CD4-positive, alpha-beta T cell treated with Interleukin-4 for 4 hours (primary cell): ENCODE data around the gene DAZAP1.
A peak's percentile ranks its signal among the peaks of the same experiment; 100 is the strongest.
"Not testable (repeated sequence)": the region's sequence is repeated elsewhere in the genome, so short reads cannot be mapped to it uniquely, and the experiment has no call there.

Source experiments
- DNase-seq: peaks from one replicate; pipeline ENCODE4 v3.0.0-alpha.2; 2020

The DAZAP1 gene

DNA sequence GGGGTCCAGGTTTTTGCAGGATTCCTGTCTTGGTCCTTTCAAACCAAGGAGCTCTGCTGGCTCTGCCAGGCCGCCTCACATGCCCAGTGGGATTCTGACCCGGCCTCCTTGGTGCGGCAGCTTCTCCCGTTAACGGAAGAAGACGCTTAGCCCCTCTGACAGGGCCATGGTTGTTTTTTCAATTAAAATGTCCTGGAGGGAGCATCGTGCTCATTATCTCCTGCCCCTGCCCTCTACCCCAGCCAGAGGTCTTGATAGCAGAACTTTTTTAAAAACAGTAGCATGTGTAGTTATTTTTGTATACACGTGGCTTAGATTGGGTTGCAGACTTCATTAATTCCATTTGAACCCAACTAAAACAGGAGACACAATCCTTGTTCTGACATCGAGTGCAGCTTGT lies 19.4 kb downstream of the DAZAP1 start:
- no peak for DNase-seq

DNA sequence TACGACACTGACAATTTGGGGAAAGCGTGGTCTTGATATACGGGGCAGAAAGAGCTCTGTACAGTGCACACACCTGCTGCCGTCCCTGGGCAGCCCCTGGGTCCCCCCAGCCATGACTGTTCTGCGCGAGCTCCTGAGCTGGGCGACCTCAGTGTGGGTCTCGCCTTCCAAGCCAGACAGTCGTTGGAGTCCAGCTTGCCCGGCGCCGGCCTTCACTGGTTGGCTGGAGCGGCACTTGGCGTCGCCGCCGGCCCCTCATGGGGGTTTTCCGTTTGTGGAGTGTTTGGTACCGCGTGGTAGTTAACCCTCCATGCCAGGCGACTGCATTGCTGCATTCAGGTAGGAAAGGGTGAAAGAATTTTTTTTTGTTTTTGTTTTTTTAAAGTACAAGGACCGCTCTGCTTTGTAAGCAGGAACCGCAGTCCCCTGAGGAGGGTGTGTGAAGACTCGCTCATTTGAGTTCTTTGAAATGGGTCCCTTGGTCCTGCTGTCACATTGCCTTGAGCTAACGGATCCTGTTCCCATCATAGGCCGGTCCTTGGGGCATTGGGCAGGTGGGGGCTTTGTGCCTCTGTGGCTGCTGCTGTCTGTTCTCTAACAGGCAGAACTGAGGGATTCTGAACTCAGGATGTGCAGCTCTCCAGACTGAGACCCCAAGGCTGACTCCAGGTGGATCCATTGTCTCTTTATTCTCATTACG lies 20.0 kb downstream of the DAZAP1 start:
- DNase-seq = no peak

DNA sequence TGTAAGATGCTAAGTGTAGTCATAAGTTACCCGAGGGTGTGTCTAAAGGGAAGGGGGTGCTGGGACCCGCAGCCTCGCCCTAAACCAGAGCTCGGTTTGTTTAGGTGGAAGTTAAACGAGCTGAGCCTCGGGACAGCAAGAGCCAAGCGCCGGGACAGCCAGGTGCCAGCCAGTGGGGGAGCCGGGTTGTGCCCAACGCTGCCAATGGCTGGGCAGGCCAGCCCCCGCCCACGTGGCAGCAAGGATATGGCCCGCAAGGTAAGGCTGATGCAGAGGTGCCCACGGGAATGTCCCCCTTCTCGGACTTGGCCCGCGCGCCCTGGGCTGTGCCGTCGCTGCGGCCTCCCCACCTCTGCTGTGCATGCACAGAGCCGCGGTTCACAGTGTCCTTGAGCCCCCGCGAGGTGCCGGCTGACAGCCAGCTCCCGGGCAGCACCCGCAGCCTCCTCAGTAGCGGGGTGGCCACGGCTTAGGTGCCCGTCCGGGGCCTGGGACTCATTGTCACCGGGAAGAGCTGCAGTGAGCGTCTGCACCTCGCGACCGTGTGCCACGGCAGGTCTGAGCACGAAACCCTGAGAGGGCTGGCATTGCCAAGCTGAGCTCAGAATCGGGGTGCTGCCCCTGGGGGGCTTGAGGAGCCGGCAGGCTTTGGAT lies 21.5 kb downstream of the DAZAP1 start:
- DNase-seq = no peak

DNA sequence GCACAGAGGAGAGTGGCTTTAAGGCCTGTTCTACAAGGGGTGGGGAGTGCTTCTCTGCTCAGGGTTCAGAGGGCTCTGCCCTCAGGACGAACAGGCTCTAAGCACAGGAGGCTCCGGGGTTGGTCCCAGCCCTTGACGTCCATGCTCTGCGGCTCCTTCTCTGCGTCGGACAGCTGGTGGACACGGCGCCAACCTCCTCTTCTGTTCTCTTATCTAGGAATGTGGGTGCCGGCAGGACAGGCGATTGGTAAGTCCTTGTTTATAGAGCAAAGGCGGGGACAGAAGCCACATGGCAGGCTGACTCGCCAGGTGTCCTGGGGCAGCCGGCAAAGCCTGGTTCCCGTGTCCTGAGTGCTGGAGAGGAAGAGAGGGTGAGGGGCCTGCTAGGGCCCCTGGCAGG lies 22.4 kb downstream of the DAZAP1 start:
- DNase-seq = no peak

DNA sequence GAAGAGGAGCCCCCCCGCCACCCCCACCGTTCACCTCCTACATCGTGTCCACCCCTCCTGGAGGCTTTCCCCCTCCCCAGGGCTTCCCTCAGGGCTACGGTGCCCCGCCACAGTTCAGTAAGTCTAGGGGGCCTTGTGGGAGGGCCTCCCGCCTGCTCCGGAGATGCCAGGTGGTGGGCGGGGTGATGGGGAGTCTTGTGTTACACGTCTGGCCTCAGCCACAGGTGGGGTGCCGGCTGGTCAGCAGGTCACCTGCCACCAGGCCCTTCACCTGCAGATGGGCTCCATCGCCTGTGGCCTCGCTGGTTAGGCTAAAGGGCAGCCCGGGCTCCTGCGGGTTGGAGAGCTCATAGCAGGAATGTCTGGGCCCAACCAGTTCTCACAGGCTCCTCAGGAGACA lies 22.9 kb downstream of the DAZAP1 start:
- no peak for DNase-seq

DNA sequence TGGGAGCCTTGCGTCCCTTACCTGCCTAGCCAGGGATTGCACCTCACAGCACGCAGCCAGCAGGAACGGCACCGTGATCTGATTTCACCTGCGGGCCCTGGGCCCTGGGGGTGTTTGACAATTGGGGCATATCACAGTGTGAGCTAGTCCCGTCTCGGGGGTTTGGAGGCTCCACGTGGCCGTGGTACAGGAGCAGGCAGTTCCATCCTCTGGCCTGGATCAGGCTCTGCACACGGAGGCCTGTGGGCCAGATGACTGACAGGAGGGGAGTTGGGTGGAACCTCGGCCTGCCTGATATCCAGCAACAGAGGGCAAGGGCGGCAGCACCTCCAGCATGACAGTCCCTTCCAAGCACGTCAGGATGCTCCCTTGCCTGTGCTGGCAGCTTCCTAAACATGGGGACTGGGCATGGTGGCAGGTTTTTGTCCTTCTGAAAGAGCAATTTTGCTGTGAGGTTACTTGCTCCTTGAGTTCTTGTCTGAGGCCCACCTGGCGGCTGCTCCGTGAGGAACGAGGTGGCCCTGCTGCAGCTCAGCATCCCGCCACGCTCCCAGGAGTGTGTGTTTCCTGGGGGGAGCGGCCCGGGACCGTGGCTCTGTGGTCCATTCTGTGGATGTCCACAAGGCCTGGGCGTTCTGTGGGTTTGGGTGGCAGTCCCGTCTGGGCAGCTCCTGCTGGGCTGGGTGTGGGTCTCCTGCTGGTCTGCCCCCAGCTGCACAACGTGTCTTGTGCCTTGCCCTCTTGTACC lies 24.5 kb downstream of the DAZAP1 start:
- DNase-seq = no peak

DNA sequence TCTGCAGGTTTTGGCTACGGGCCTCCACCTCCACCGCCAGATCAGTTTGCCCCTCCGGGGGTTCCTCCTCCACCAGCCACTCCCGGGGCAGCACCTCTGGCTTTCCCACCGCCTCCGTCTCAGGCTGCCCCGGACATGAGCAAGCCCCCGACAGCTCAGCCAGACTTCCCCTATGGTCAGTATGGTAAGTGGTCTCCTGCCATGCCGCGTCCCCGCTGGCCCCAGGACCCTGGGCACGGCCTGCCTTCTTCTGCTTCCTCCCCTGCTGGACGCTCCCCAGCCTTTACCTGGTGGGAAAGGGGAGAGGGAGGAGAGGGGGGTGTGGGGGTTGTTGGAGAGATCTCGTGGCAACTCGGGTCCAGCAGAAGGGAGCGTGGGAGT lies 25.1 kb downstream of the DAZAP1 start:
- DNase-seq = no peak

DNA sequence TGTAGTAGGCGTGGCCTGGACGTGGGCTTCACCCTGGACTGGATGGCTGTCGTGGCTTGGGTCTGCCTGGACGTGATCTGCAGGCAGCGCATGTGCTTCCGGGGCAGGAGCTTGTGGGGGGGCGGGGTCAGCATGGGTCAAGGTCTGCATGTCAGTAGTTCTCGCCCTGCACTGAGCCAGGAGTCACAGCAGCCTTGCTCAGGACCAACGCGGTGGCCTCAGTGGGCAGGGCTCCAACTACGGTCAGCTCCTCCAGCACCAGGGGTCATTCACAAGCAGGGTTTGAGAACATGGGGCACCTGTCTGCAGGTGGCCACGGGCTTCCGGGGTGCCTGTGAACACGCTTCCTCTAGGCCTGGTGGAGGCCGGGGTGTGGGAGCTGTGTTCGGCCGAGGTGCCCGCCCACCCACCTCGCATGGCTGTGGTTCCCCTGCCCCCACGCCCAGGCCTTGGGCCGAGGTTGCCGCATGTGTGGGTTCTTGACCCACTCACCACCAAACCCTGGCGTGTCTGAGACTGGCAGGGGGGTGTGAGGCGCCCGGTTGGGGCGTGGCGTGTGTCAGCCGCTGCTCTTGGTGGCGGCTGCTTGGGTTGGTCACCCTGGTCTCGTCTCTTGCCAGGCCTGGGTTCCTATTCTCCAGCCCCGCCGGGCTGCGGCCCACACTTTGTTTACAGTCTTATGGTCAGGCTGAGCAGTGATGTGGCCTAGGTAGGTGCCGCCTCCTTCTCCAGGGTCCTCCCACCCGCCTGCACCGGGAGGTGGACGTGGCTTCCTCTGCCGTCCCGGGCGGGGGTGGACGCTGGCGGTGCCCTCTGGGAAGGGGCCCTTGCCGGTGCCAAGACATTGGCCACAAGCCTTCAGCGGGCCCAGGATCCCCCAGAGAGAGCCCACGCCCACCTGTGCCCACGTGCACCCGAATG lies 26.0 kb downstream of the DAZAP1 start:
- no peak for DNase-seq

DNA sequence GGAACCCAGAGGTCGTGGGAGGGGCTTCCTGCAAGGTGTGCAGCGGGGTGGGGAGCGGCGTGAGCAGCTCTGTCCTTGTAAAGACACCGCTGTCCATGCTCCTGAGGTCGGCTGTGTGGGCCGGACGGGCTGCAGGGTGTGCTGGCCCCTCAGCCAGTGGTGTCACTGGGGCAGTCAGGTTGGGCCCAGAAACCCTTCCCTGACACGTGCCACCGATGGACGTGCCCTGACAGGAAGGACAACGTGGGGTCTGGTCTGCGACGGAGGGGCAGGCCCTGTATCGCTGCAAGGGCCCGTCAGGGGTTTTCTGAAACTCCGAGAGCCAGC lies 26.6 kb downstream of the DAZAP1 start:
- DNase-seq = no peak

DNA sequence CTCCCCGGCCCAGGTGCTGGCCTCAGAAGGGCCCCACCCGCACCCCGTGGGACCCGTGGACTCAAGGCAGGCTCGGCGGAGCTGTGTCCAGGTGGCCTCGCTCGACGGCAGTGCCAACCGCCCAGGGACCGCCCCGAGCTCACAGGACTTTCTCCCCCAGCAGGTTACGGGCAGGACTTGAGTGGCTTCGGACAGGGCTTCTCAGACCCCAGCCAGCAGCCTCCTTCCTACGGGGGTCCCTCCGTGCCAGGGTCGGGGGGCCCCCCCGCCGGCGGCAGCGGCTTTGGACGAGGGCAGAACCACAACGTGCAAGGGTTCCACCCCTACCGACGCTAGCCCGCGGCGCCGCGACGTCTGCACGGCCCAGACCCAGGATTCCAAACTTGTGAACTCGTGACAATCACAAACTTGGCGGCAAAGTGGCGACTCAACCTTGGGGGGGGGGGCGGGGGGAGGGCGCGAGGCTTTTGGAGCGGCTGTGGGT lies 27.2 kb downstream of the DAZAP1 start:
- no peak for DNase-seq

DNA sequence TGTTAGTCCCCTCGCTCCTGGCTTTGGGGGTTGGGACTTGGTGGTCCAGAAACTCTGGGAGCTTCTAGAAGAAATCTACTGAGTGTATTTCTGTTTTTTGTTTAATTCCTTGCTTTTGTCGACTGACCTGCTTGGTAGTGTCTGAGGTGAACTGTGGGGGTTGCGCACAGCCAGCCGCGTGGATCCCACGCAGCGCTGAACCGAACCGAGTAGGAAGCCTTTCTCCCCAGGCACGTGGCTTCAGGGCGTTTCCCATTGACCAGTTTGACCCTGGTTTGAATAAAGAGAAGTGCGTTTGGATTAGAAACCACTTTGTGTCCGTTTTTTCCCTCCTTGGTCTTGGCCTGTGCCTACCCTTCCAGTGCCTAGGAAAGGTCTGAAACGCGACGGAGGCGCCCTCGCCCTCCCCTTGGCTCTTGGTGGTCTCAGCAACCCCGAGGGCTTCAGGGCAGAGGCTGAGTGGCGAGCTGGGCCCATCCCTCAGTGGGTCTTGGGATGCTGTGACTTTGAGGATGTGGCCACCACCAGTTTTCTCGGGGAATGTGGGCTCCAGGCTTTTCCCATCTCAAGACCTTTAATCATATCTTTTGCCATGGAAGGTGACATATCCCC lies 28.1 kb downstream of the DAZAP1 start:
- DNase-seq = no peak

DNA sequence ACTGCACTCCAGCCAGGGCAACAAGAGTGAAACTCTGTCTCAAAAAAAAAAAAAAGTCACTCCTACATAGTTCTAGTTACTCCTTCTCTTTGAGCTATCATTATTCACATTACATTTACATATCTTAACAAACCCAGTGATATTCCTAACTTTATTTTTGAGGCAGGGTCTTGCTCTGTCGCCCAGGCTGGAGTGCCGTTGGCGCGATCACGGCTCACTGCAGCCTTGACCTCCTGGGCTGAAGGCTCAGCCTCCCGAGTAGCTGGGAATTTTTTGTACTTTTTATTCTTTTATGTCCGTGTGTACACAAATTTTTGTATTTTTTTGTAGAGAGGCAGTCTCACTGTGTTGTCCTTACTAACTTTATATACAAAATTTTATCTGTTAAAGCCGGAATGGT lies 30.2 kb downstream of the DAZAP1 start:
- DNase-seq = no peak

DNA sequence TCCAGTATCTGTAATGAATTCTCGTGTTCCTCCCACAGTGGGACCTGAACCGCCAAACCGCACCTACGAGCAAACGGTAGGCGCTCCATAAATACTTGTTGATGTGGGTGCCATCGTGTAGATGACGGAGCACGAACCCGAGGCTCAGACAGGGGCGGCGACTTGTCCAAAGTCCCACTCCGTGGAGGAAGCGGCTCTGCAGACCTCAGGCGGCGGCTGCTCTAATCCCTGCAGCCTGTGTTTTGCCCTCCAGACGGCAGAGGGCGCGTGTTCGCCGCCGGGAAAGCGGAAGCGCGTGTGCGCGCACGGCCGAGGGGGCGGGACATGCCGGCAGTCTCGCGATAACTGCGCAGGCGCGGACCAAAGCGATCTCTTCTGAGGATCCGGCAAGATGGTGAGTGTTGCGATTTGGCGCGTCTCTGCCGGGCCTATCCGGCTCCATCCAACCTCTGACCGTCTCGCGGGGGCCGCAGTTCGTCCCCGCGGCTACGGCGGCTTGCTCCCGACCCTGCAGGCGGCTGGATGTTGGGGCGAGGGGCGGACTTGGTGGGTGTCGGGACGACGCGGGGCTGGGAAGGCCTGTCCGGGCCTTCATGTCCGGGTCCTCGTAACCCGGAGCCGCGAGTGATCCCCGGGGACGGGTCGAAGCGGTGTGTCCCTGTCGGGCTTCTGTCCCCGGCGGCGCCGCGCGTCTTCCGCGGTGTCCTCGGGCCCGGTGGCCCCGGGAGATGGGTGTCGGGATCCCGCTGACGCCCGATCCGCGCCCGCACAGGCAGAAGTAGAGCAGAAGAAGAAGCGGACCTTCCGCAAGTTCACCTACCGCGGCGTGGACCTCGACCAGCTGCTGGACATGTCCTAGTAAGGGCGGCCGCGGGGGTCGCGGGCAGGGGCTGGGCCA lies 30.9 kb downstream of the DAZAP1 start, which contains the start of gene RPS15:
TSS of gene RPS15 (plus strand) at position 362 of the 898 bp plus-strand sequence. CDS start at position 392, 30 bp downstream.
- peak; percentile 94 for DNase-seq

DNA sequence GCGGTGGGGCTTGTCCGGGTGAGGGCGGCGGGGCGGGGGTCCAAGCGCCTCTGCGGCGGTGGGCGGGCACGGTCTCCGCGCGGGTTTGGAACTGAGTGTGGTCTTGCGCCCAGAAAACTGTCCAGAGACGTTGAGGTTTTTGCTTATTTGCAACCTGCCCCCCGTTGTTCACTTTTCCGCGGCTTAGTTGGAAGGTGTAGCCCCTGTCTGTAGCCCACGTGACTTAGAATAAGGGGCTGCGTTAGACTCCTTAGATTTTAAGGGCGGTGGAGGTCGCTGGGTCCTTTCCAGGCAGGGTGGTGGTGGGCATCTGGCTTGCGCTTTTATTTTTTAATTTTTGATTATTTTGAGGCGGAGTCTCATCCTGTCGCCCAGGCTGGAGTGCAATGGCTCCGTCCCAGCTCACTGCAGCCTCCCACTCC lies 31.6 kb downstream of the DAZAP1 start:
- DNase-seq = no peak

DNA sequence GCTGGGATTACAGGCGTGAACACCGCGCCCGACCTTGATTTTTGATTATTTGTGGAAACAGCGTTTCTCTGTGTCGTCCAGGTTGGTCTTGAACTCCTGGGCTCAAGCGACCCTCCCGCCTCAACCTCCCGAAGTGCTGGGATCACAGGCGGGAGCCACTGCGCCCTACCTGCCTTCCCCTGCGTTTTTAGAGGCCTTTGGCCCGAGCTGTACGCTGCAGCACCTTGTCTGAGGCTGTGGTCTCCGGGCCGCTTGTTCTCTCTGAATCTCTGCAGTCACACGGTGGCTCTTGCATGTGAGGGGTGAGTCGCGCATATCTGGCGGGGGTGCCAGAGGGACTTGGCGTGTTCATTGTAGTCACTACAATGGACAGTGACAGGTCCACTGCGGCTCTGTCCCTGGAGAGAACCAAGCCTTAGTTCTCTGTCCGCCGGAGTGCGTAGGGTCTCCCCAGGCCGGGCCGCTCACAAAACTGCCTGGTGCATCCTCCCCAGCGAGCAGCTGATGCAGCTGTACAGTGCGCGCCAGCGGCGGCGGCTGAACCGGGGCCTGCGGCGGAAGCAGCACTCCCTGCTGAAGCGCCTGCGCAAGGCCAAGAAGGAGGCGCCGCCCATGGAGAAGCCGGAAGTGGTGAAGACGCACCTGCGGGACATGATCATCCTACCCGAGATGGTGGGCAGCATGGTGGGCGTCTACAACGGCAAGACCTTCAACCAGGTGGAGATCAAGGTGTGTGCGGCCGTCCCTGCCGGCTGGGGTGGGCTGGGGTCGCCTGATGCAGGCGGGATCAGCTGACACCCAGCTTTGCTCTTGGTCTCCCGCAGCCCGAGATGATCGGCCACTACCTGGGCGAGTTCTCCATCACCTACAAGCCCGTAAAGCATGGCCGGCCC lies 32.4 kb downstream of the DAZAP1 start:
- not testable (repeated sequence) for DNase-seq

DNA sequence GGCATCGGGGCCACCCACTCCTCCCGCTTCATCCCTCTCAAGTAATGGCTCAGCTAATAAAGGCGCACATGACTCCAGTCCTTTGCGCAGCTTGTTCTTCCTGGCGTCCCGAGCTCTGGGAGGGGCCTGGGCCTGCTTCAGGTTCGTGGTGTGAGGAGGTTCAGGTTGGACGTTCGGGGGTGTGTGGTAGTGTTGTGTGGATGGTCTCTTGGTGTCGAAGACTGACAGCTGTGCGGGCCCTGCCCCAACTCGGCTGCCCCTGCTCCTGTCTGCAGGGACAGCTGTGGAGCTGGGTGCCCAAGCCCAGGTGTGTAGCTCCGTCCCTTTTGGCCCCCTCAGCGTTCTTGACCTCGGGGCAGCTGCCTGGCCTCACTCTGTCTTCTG lies 33.0 kb downstream of the DAZAP1 start:
- no peak for DNase-seq

DNA sequence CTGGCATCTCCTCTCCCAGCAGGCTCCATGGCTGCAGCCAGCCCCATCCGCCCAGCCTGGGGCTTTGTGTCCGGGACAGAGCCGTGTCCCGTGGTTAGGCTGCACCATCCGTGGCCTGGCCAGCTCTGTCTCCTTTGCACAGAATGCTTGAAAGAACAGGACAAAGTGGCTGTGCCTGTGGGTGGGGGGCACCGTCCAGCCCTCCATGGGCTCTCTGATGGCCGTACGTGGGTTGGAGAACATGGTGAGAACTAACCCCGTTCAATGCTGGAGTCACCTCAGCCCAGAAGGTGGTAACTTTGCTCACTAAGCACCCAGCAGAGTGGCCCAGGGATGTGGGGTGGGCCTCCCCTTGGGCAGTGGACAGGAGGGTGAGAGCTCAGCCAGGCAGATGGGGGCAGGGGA lies 33.6 kb downstream of the DAZAP1 start:
- DNase-seq = no peak

DNA sequence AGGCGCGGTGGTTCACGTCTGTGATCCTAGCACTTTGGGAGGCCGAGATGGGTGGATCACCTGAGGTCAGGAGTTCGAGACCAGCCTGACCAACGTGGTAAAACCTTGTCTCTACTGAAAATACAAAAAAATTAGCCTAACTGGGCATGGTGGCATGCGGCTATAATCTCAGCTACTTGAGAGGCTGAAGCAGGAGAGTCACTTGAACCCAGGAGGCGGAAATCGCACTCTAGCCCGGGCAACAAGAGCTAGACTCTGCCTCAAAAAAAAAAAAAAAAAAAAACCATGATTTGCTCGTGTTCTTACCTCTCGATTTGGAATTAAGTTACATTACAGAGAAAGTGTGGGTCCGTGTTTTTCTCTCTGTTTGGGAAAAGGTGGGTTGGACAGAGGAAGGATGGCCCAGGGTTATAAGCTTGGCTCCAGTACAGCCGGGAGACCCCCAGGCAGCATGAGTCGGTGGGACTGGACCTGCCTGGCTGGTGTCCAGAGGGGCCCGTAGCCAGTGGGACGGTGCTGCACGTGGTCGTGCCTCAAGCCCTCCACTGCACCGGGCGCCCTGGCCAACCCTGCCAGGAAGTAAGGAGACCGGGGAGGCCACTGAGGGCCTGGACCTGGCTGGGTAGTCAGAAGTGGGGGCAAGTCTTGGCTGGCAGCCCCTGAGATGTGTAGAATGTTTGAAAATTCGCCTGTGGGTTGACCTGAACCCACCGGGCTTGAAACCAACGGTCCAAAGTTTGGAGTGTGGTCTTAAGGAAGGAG lies 34.5 kb downstream of the DAZAP1 start:
- DNase-seq = no peak

DNA sequence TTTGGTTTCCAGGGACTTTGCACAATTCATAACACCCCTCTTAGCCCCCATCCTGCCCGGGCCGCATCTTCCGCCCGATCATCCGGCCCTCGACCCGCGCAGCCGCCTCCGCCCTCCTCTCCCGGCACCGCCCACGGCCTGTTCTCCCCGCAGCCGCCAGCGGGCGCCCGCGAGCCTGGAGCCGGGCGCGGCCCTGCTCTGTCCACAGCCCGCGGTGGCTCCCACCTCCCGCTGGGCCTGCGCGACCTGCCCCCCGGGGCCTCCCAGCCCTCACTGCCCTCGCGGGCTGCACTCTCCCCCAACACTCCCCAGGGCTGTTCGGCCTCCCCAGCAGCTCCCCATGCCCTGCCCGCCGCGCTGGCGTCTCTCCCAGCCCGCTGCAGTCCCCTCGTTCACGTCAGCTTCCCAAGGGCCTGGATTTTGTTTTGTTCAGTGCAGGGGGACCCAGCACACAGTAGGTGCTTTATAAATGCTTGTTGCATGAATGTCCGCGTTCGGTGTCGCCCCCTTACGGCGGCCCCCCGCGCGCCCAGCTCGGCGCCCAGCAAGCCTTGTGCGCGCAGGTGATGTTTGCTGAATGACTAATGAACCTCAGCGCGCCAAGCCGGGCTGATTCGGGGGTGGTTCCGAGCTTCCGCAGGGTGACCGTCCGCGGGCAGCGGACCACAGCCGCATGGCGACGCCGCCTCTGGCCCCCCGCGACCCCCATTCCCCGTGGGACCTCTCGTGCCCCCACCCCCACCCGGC lies 38.0 kb downstream of the DAZAP1 start:
- DNase-seq = peak; percentile 62
